ENCODE results near the gene IAH1. TPM values are rescaled to one million over a fixed set of nuclear protein-coding genes. Genes with fewer than 3 reads are reported as not detected.

Gene IAH1
- total and polyA plus RNA-seq, 2 experiments from 2014 or later = 12.7 to 33.7 TPM

- Histone ChIP-seq H4K20me1 (replicated peaks; ENCODE audit: insufficient read depth) (peaks cover 5% of the 10 kb centered on the region; the same call in 1 of the 2 replicates), H3K4me2 (no peak overlapping the region), H3K4me3 (no peak overlapping the region), H3K36me3 (ENCODE audit: insufficient read depth) (peaks cover 15% of the 10 kb centered on the region), H3K27me3 (ENCODE audit: insufficient read depth) (no peaks in the 10 kb centered on the region), H3K79me2 (replicated peaks; ENCODE audit: insufficient read depth) (no peaks in the 10 kb centered on the region), H2AFZ (no peak overlapping the region), H3F3A (replicated peaks; ENCODE audit: low read depth) (no peaks in the 10 kb centered on the region), H3K27ac (ENCODE audit: low read depth) (no peak overlapping the region), H3K9me2 (ENCODE audit: insufficient read depth) (no peaks in the 10 kb centered on the region), H3K4me1 (ENCODE audit: insufficient read depth) (no peaks in the 10 kb centered on the region)
- DNase-seq (ENCODE audit: low spot score) (no peak), ATAC-seq (no peak)
- Mint-ChIP-seq H3K4me3 (no peak overlapping the region), H3K36me3 (ENCODE audit: low read depth) (peaks cover 49% of the 10 kb centered on the region), H3K27me3 (ENCODE audit: insufficient read depth, low read depth, poor library complexity) (no peaks in the 10 kb centered on the region), H3K9me3 (no peaks in the 10 kb centered on the region), H3K27ac (no peak overlapping the region), H3K4me1 (no peaks in the 10 kb centered on the region)
- TF ChIP-seq, protein P1, sequence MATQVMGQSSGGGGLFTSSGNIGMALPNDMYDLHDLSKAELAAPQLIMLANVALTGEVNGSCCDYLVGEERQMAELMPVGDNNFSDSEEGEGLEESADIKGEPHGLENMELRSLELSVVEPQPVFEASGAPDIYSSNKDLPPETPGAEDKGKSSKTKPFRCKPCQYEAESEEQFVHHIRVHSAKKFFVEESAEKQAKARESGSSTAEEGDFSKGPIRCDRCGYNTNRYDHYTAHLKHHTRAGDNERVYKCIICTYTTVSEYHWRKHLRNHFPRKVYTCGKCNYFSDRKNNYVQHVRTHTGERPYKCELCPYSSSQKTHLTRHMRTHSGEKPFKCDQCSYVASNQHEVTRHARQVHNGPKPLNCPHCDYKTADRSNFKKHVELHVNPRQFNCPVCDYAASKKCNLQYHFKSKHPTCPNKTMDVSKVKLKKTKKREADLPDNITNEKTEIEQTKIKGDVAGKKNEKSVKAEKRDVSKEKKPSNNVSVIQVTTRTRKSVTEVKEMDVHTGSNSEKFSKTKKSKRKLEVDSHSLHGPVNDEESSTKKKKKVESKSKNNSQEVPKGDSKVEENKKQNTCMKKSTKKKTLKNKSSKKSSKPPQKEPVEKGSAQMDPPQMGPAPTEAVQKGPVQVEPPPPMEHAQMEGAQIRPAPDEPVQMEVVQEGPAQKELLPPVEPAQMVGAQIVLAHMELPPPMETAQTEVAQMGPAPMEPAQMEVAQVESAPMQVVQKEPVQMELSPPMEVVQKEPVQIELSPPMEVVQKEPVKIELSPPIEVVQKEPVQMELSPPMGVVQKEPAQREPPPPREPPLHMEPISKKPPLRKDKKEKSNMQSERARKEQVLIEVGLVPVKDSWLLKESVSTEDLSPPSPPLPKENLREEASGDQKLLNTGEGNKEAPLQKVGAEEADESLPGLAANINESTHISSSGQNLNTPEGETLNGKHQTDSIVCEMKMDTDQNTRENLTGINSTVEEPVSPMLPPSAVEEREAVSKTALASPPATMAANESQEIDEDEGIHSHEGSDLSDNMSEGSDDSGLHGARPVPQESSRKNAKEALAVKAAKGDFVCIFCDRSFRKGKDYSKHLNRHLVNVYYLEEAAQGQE (IDR thresholded peaks at IDR 0.05; ENCODE audit: unreplicated experiment) = no peak
- TF ChIP-seq CREB1 (CRISPR knock-in tag; IDR thresholded peaks at IDR 0.05; ENCODE audit: low read depth) (no peak), JUNB (IDR thresholded peaks at IDR 0.05; ENCODE audit: unreplicated experiment) (no peak), NANOG (IDR thresholded peaks at IDR 0.05; ENCODE audit: borderline replicate concordance) (no peak), EZH2 (IDR thresholded peaks at IDR 0.05; ENCODE audit: low read depth, unreplicated experiment) (no peak), ZNF114 (CRISPR knock-in tag; IDR thresholded peaks at IDR 0.05) (no peak), ZNF331 (CRISPR knock-in tag; IDR thresholded peaks at IDR 0.05; ENCODE audit: low read depth) (no peak), ZNF462 (CRISPR knock-in tag; IDR thresholded peaks at IDR 0.05) (no peak), POLR2AphosphoS5 (IDR thresholded peaks at IDR 0.05; ENCODE audit: low read depth) (no peak), STAT1 (IDR thresholded peaks at IDR 0.05; ENCODE audit: unreplicated experiment) (no peak), EZH2phosphoT487 (IDR thresholded peaks at IDR 0.05; ENCODE audit: unreplicated experiment) (no peak)
- TF ChIP-seq, protein P2, sequence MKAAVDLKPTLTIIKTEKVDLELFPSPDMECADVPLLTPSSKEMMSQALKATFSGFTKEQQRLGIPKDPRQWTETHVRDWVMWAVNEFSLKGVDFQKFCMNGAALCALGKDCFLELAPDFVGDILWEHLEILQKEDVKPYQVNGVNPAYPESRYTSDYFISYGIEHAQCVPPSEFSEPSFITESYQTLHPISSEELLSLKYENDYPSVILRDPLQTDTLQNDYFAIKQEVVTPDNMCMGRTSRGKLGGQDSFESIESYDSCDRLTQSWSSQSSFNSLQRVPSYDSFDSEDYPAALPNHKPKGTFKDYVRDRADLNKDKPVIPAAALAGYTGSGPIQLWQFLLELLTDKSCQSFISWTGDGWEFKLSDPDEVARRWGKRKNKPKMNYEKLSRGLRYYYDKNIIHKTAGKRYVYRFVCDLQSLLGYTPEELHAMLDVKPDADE (IDR thresholded peaks at IDR 0.05) = no peak
- TF ChIP-seq, protein P3, sequence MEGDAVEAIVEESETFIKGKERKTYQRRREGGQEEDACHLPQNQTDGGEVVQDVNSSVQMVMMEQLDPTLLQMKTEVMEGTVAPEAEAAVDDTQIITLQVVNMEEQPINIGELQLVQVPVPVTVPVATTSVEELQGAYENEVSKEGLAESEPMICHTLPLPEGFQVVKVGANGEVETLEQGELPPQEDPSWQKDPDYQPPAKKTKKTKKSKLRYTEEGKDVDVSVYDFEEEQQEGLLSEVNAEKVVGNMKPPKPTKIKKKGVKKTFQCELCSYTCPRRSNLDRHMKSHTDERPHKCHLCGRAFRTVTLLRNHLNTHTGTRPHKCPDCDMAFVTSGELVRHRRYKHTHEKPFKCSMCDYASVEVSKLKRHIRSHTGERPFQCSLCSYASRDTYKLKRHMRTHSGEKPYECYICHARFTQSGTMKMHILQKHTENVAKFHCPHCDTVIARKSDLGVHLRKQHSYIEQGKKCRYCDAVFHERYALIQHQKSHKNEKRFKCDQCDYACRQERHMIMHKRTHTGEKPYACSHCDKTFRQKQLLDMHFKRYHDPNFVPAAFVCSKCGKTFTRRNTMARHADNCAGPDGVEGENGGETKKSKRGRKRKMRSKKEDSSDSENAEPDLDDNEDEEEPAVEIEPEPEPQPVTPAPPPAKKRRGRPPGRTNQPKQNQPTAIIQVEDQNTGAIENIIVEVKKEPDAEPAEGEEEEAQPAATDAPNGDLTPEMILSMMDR (conservative IDR thresholded peaks at IDR 0.05; ENCODE audit: low read depth in 2 of 2) = no peak
Measured at GRCh38 chr2:9460441-9461017, 13.8 kb upstream of the IAH1 start.
